Left renal pelvis (tissue), 4 donors: Measurements from ENCODE around the gene EXOC1L. TPM values are rescaled to one million over a fixed set of nuclear protein-coding genes. Genes with fewer than 3 reads are reported as not detected.

Source experiments
- DNase-seq, 4 donors: peaks; one replicate each; pipeline ENCODE4 v3.0.0-alpha.2; 2013; ENCODE audit warnings: low read depth in 4 of 4, low spot score in 3 of 4
- polyA plus RNA-seq, 4 donors: library from polyadenylated mRNA; unstranded; fragments of 120-200 nt; gene quantifications; one replicate each; pipeline ENCODE4 v1.2.1, GENCODE V29; 2013; ENCODE audit not compliant: insufficient read length in 4 of 4

Gene EXOC1L
- polyA plus RNA-seq, 4 donors, result 0.15 TPM; not detected in 3

DNA sequence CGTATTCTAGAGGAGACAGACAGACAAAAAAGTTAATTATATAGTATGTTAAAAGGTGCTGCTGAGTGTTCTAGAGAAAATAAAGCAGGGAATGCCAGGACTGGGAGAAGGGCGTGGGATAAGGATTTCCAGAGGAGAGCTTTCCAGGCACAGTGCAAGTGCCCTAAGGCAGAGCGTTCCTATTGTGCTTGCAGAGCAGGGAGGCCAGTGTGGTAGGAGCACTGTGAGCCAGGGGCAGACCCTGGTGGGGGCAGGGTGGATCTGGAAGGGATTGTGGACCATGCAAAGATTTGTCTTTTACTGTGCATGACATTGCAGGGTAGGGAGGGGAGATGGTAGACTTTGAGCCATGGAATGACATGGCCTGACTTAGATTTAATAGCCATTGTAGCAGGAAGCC lies 59.6 kb downstream of the EXOC1L start:
- DNase-seq, result no peak

DNA sequence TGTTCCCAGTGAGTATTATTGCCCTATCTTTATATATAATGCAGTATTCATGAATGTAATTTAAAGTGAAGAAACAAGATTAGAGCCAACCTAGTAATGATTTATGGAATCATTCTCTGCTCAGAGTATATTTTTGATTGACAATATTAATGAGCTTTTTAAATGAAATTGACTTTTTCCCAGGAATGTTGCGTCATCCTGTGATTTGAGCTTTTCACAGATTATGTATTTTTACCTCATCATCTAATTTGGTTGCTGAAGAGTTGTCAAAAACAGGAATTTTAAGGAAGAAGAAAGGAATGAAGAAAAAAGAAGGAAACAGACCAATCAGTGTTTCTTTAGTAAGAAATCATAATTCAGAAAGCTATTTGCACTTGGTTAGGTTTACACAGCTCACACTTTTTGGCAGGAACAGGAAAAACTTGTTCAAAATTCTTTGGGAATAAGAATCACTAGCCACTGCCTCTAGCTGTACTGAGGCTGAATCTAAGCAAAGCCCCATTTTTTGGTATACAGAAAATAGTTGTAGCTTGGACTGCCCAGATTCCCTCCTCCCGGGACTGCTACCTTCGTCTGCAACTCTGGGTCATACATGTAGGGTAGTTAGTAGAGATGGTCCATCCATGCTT lies 61.2 kb downstream of the EXOC1L start:
- no peak for DNase-seq

DNA sequence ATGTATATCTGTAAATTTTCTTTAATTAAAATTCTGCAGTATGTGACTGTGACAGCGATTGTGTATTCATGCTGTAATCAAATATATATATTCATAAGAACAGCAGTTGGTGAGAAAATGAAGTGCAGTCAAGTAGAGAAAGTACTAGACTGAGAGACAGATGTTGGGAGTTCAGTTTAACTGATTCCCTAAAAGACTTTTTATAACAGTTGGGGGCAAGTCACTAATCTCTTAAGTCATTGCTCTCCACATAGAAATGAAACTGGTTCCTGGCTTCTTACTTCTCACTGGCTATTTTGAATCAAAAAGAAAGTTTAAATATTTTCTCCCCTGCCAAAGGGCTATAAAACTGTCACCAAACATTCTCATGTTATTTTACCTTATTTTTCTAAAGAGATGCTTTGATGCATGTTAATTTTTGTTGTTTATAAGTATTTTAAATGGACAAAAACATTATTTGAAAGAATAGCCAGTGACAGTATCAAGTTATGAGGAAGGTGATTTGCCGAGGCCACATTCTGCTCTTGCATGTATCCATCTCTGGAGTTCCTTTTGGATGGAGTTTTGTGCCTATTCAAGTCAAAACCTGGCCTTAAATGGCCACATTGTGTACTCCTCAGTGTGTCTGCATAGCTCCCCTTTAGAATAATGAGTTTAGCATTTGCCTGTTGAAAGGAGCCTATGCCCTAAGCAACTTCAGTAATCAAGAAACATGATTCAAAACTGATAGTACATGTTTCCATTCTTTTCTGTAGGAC lies 64.7 kb downstream of the EXOC1L start:
- no peak for DNase-seq

DNA sequence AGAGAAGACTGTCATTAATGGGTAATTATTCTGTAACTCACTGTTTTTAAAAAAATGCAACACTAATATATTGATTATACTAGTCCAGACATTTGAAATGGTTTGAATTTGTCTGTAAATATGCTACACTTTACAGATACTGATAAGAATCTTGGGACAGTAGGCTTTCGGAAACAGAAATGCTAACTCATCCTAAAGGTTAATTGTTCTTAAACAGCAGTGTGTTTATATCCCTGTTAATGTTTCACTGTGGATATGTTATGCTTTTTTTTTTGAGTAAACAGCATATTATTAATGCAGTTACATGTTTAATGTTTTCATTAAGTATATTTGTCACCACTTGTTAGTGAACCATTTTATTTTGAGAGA lies 65.2 kb downstream of the EXOC1L start:
- no peak for DNase-seq

Other genes with a start within 250 kb of the EXOC1L start
- gene PDCL2, start 227.5 kb upstream of the EXOC1L start, polyA plus RNA-seq, result not detected
- 10 to 100 TPM in 3 of 4 donors, 1 to 10 TPM in 1; 9.4 to 13.5 (median 11.5) TPM for gene NMU, start 183.5 kb upstream of the EXOC1L start, polyA plus RNA-seq
- 10 to 100 TPM; 36.1 to 49.9 (median 47.8) TPM for gene EXOC1, start 33.9 kb downstream of the EXOC1L start, polyA plus RNA-seq
- gene CEP135, start 129.2 kb downstream of the EXOC1L start, polyA plus RNA-seq, result 10 to 100 TPM; 13.0 to 21.1 (median 14.3) TPM